Breast epithelium (tissue), 4 donors: ENCODE data around the gene CAPN9. TPM values are rescaled to one million over a fixed set of nuclear protein-coding genes. Genes with fewer than 3 reads are reported as not detected.
A peak's percentile ranks its signal among the peaks of the same experiment; 100 is the strongest.

Experiments used
- DNase-seq, 2 donors: peaks; one replicate each; pipeline ENCODE4 v3.0.0-alpha.2; 2019; ENCODE audit warnings: low spot score in 2 of 2
- H3K27ac ChIP-seq, 2 donors: fragments of 200-600 bp; sonication (generic) in 1 of 2; one replicate each; pipeline ENCODE4 v1.5.1; 2016 to 2019; ENCODE audit warnings: mild to moderate bottlenecking in 1 of 2
- H3K27me3 ChIP-seq, 2 donors: fragments of 200-600 bp; sonication (generic) in 1 of 2; one replicate each; pipeline versions ENCODE4 v1.5.1 to v1.6.0; 2017 to 2019; ENCODE audit warnings: control low read depth in 1 of 2, mild to moderate bottlenecking in 1 of 2
- H3K36me3 ChIP-seq: fragments of 200-600 bp; one replicate; pipeline ENCODE4 v1.5.1; 2019
- H3K4me1 ChIP-seq, 2 donors: fragments of 200-600 bp; sonication (generic); one replicate each; pipeline ENCODE4 v1.5.1; 2016 to 2019; ENCODE audit warnings: control low read depth in 1 of 2
- H3K4me3 ChIP-seq, 3 donors: fragments of 200-600 bp; sonication (generic); 1 replicate in 2 of 3; 2 replicates in 1 of 3; pipeline ENCODE4 v1.5.1; 2016 to 2019; ENCODE audit warnings: mild to moderate bottlenecking in 3 of 3, moderate library complexity in 2 of 3
- H3K9me3 ChIP-seq, 2 donors: fragments of 200-600 bp; sonication (generic) in 1 of 2; one replicate each; pipeline ENCODE4 v1.5.1; 2016 to 2019; ENCODE audit warnings: control low read depth in 1 of 2
- CTCF ChIP-seq, 3 donors: fragments of 450-650 bp; IDR thresholded peaks; one replicate each; pipeline ENCODE4 v1.5.1; 2016 to 2017; ENCODE audit warnings: antibody characterized with exemption in 3 of 3, mild to moderate bottlenecking in 3 of 3, moderate library complexity in 3 of 3
- POLR2A ChIP-seq: fragments of 450-650 bp; IDR thresholded peaks from one replicate; pipeline ENCODE4 v1.6.1; 2016; ENCODE audit warnings: antibody characterized with exemption, mild to moderate bottlenecking, moderate library complexity
- POLR2AphosphoS5 ChIP-seq, 3 donors: sonication (generic); formaldehyde crosslinking; IDR thresholded peaks; one replicate each; pipeline ENCODE4 v1.6.1; 2017; ENCODE audit warnings: antibody characterized with exemption in 3 of 3
- intact Hi-C: fragments of 100-400 bp; cut with DNase I; formaldehyde crosslinking; loops from one replicate; pipeline ENCODE4 v1.15.1; 2023; ENCODE audit warnings: low total_unique reads
- total RNA-seq, 3 donors: library from RNA; depleted of rRNA; stranded (reverse); fragments of >200 nt; gene quantifications; one replicate each; pipeline ENCODE4 v1.1.0, GENCODE V29; 2016

The CAPN9 gene
- total RNA-seq, 3 donors from 2014 or later = 2.3 TPM; not detected in 2

GRCh38 chr1:230804396-230804795, 57.2 kb downstream of the CAPN9 start:
- H3K4me1 ChIP-seq = peaks cover 0 to 8% of the 10 kb centered on the region in 2 donors
- no peak for DNase-seq
- intact Hi-C loops = no loop called here
- H3K27me3 ChIP-seq = no peaks in the 10 kb centered on the region
- no peaks in the 10 kb centered on the region for H3K36me3 ChIP-seq
- TF ChIP-seq CTCF (IDR thresholded peaks at IDR 0.05) = no peak
- TF ChIP-seq POLR2A = no peak
- no peak for TF ChIP-seq POLR2AphosphoS5 (IDR thresholded peaks at IDR 0.05)
- H3K9me3 ChIP-seq = no peaks in the 10 kb centered on the region
- H3K27ac ChIP-seq = no peak overlapping the region
- no peak overlapping the region for H3K4me3 ChIP-seq

GRCh38 chr1:230806552-230806951, 59.4 kb downstream of the CAPN9 start:
- intact Hi-C loops = no loop called here
- no peaks in the 10 kb centered on the region for H3K27me3 ChIP-seq
- no peaks in the 10 kb centered on the region for H3K9me3 ChIP-seq
- H3K4me3 ChIP-seq = no peak overlapping the region
- H3K27ac ChIP-seq = peak overlapping the region; percentile 73 to 81
- H3K4me1 ChIP-seq = peaks cover 0 to 8% of the 10 kb centered on the region in 2 donors
- no peak for TF ChIP-seq CTCF (IDR thresholded peaks at IDR 0.05)
- TF ChIP-seq POLR2A = no peak
- TF ChIP-seq POLR2AphosphoS5 (IDR thresholded peaks at IDR 0.05) = no peak
- no peak for DNase-seq
- no peaks in the 10 kb centered on the region for H3K36me3 ChIP-seq

- H3K4me3 ChIP-seq = no peak overlapping the region
- H3K4me1 ChIP-seq = peaks cover 0 to 8% of the 10 kb centered on the region in 2 donors
- no peaks in the 10 kb centered on the region for H3K27me3 ChIP-seq
- intact Hi-C loops = no loop called here
- no peak for TF ChIP-seq CTCF (IDR thresholded peaks at IDR 0.05)
- no peak for TF ChIP-seq POLR2A
- peak in 1 of 3 donors; percentile 44 for TF ChIP-seq POLR2AphosphoS5 (IDR thresholded peaks at IDR 0.05)
- no peaks in the 10 kb centered on the region for H3K36me3 ChIP-seq
- peak in 1 of 2 donors; percentile 93 for DNase-seq
- H3K27ac ChIP-seq = peak overlapping the region; percentile 73 to 81
- H3K9me3 ChIP-seq = no peaks in the 10 kb centered on the region
Measured at GRCh38 chr1:230807029-230807428, 59.8 kb downstream of the CAPN9 start.

GRCh38 chr1:230807561-230808280, 60.5 kb downstream of the CAPN9 start:
- no peak for TF ChIP-seq CTCF (IDR thresholded peaks at IDR 0.05)
- Histone ChIP-seq H3K9me3 (no peaks in the 10 kb centered on the region), H3K36me3 (no peaks in the 10 kb centered on the region), H3K27ac (peak overlapping the region; percentile 73 to 81), H3K27me3 (no peaks in the 10 kb centered on the region), H3K4me3 (no peak overlapping the region), H3K4me1 (peaks cover 0 to 8% of the 10 kb centered on the region in 2 donors)
- intact Hi-C loops = no loop called here
- DNase-seq = no peak

GRCh38 chr1:230808281-230808872, 61.2 kb downstream of the CAPN9 start:
- H3K27ac ChIP-seq = peak overlapping the region; percentile 73 to 81
- no peaks in the 10 kb centered on the region for H3K27me3 ChIP-seq
- no peak overlapping the region for H3K4me3 ChIP-seq
- no peak for DNase-seq
- no peaks in the 10 kb centered on the region for H3K9me3 ChIP-seq
- peaks cover 0 to 8% of the 10 kb centered on the region in 2 donors for H3K4me1 ChIP-seq
- intact Hi-C loops = no loop called here
- no peaks in the 10 kb centered on the region for H3K36me3 ChIP-seq
- TF ChIP-seq POLR2AphosphoS5 (IDR thresholded peaks at IDR 0.05) (no peak), CTCF (IDR thresholded peaks at IDR 0.05) (no peak), POLR2A (no peak)
